IPS-20b (cell line): ENCODE data around the gene DRAP1.
"Not testable (repeated sequence)": the region's sequence is repeated elsewhere in the genome, so short reads cannot be mapped to it uniquely, and the experiment has no call there.

ENCODE experiments used
- H3K27ac ChIP-seq: one replicate; pipeline ENCODE4 v1.5.1; 2013; ENCODE audit warnings: low read length
- H3K27me3 ChIP-seq: 2 replicates; pipeline ENCODE4 v1.6.1; 2013; ENCODE audit warnings: mild to moderate bottlenecking, low read length, inconsistent platforms; ENCODE audit not compliant: insufficient read depth
- H3K36me3 ChIP-seq: 2 replicates; pipeline ENCODE4 v1.6.1; 2013; ENCODE audit warnings: low read depth, mild to moderate bottlenecking, inconsistent platforms, low read length, moderate library complexity; ENCODE audit not compliant: insufficient read depth
- H3K4me1 ChIP-seq: 2 replicates; pipeline ENCODE4 v1.6.1; 2013; ENCODE audit warnings: mild to moderate bottlenecking, control low read depth, inconsistent platforms, low read length, moderate library complexity; ENCODE audit not compliant: insufficient read depth
- H3K4me3 ChIP-seq: 2 replicates; pipeline ENCODE4 v1.5.1; 2013; ENCODE audit warnings: mild to moderate bottlenecking, low read length, inconsistent platforms
- H3K9ac ChIP-seq: 2 replicates; pipeline ENCODE4 v1.6.1; 2013; ENCODE audit warnings: low read depth, mild to moderate bottlenecking, inconsistent platforms, low read length, moderate library complexity
- H3K9me3 ChIP-seq: 2 replicates; pipeline ENCODE4 v1.6.1; 2013; ENCODE audit warnings: mild to moderate bottlenecking, low read depth, low read length, inconsistent platforms; ENCODE audit not compliant: insufficient read depth

Gene DRAP1

DNA sequence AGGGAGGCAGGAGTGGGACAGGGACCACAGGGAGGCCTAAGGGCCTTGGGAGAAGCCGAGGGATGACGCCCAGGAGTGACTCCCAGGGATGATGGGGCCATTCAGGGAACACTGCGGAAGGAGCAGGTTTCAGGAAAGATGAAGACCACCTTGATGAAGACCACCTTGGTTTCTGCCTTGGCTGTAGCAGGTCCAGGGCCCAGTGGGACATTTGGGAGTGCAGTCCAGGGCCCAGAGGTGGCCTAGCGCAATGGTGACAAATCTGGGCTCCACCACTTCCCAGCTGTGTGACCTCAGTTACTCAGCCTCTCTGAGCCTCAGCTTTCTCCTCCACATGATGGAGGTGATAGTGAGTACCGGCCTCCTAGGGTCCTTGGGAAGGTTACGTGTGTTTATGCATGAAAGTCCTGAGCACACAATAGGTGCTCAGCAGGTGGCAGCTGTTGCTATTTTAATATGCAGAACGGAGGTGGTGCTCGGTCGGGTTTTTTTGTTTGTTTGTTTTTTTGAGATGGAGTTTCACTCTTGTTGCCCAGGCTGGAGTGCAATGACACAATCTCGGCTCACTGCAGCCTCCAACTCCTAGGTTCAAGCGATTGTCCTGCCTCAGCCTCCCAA, 26.8 kb downstream of the DRAP1 start:
- Histone ChIP-seq H3K4me1 (peaks cover 19% of the 10 kb centered on the region; the same call in 1 of the 2 replicates), H3K4me3 (peak overlapping the region; percentile 65), H3K9ac (peak overlapping the region; percentile 59; the same call in 1 of the 2 replicates), H3K9me3 (no peaks in the 10 kb centered on the region), H3K27me3 (no peaks in the 10 kb centered on the region), H3K36me3 (no peaks in the 10 kb centered on the region), H3K27ac (peak overlapping the region; percentile 84)

DNA sequence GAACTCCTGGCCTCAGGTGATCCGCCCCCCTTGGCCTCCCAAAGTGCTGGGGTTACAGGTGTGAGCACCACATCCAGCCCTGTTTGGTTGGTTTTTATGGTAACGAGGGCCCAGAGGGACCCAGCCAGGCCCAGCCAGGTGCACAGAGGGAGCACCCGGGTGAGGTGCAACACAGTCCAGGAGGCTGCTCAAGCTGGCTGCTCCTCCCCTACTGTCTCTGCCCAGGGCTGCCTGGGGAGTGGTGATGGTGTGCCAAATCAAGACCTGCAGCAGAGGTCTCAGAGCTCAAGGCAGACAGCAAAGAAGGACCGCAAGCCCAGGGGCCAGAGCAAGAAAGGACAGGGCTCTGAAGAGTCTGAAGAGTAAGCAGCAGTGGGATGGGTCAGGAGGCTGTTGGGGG, 27.4 kb downstream of the DRAP1 start:
- H3K27ac ChIP-seq = peak overlapping the region; percentile 27
- no peaks in the 10 kb centered on the region for H3K36me3 ChIP-seq

GRCh38 chr11:65947133-65947532, 27.9 kb downstream of the DRAP1 start:
- no peaks in the 10 kb centered on the region for H3K27me3 ChIP-seq
- H3K9ac ChIP-seq = peak overlapping the region; percentile 53; the same call in 1 of the 2 replicates
- H3K4me1 ChIP-seq = peaks cover 17% of the 10 kb centered on the region; the same call in 1 of the 2 replicates
- H3K27ac ChIP-seq = no peak overlapping the region
- H3K4me3 ChIP-seq = no peak overlapping the region
- H3K9me3 ChIP-seq = no peaks in the 10 kb centered on the region
- H3K36me3 ChIP-seq = no peaks in the 10 kb centered on the region

More for the DNA sequence above, 27.4 kb downstream of the DRAP1 start:
- Histone ChIP-seq H3K9ac (peak overlapping the region; percentile 53; the same call in 1 of the 2 replicates), H3K4me3 (peak overlapping the region; percentile 65; the same call in 1 of the 2 replicates), H3K9me3 (no peaks in the 10 kb centered on the region), H3K27me3 (no peaks in the 10 kb centered on the region), H3K4me1 (peaks cover 17% of the 10 kb centered on the region; the same call in 1 of the 2 replicates)

DNA sequence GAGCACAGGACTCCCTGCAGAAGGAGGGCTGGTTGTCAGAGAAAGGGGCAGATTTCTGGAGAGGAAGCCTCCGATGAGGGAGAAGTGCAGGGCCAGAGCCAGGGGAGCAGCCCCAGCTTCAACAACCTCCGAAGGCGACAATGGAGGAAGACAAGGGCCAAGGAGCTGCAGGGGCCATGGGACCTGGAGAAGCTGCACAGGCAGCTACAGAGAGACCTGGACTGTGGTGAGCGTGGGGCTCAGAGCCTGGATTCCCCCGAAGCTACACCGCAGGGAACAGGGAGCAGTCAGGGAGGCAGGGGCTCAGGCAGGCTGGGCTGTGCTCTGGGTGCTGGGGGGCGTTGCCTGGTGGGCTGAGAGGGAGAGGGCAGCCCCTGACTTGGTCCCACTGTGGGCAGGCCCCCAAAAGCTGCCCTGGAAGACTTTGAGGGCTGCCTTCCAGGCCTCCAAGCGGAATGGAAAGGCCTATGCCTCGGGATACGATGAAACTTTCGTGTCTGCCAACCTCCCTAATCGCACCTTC, 28.4 kb downstream of the DRAP1 start:
- peaks cover 17% of the 10 kb centered on the region; the same call in 1 of the 2 replicates for H3K4me1 ChIP-seq
- no peak overlapping the region for H3K4me3 ChIP-seq
- no peaks in the 10 kb centered on the region for H3K27me3 ChIP-seq
- no peak overlapping the region for H3K27ac ChIP-seq
- no peaks in the 10 kb centered on the region for H3K9me3 ChIP-seq
- H3K36me3 ChIP-seq = no peaks in the 10 kb centered on the region
- no peak overlapping the region for H3K9ac ChIP-seq

- not testable (repeated sequence) for H3K36me3 ChIP-seq, H3K4me1 ChIP-seq, H3K27me3 ChIP-seq, H3K9ac ChIP-seq, H3K9me3 ChIP-seq, H3K27ac ChIP-seq, H3K4me3 ChIP-seq
Observed at GRCh38 chr11:65950711-65951110, 31.5 kb downstream of the DRAP1 start.

GRCh38 chr11:65951641-65952040, 32.4 kb downstream of the DRAP1 start:
- not testable (repeated sequence) for H3K9me3 ChIP-seq, H3K27me3 ChIP-seq, H3K9ac ChIP-seq, H3K4me3 ChIP-seq, H3K4me1 ChIP-seq, H3K27ac ChIP-seq, H3K36me3 ChIP-seq

- H3K27me3 ChIP-seq = no peaks in the 10 kb centered on the region
- H3K27ac ChIP-seq = no peak overlapping the region
- no peak overlapping the region for H3K9ac ChIP-seq
Observed at GRCh38 chr11:65952052-65952521, 32.9 kb downstream of the DRAP1 start.

DNA sequence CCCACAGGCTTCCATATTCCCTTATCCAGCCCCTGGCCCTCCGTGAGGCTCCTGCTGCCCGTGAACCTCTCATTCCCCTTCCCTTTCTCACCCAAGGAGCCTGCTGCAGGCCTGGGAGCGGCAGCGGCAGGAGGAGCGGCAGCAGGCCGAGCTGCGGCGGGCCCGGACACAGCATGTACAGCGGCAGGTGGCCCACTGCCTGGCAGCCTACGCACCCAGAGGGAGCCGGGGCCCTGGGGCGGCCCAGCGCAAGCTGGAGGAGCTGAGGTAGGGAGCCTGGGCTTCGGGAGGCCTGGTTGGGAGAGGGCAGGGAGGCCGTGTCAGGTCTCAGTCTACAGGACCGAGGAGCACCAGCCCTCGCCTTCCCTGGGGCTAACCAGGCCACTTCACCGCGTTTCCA, 34.2 kb downstream of the DRAP1 start:
- H3K4me1 ChIP-seq = no peaks in the 10 kb centered on the region
- no peak overlapping the region for H3K9ac ChIP-seq
- H3K36me3 ChIP-seq = no peaks in the 10 kb centered on the region
- no peak overlapping the region for H3K4me3 ChIP-seq
- H3K9me3 ChIP-seq = no peaks in the 10 kb centered on the region
- no peaks in the 10 kb centered on the region for H3K27me3 ChIP-seq
- H3K27ac ChIP-seq = no peak overlapping the region

More at GRCh38 chr11:65952052-65952521, 32.9 kb downstream of the DRAP1 start:
- Histone ChIP-seq H3K4me1 (no peaks in the 10 kb centered on the region), H3K36me3 (no peaks in the 10 kb centered on the region), H3K9me3 (no peaks in the 10 kb centered on the region), H3K4me3 (no peak overlapping the region)

GRCh38 chr11:65954771-65955170, 35.5 kb downstream of the DRAP1 start:
- no peak overlapping the region for H3K27ac ChIP-seq
- H3K36me3 ChIP-seq = no peaks in the 10 kb centered on the region
- H3K4me3 ChIP-seq = no peak overlapping the region
- no peaks in the 10 kb centered on the region for H3K9me3 ChIP-seq
- no peaks in the 10 kb centered on the region for H3K27me3 ChIP-seq
- H3K9ac ChIP-seq = no peak overlapping the region
- H3K4me1 ChIP-seq = no peaks in the 10 kb centered on the region

- no peak overlapping the region for H3K27ac ChIP-seq
- H3K4me3 ChIP-seq = no peak overlapping the region
- peaks cover 6% of the 10 kb centered on the region for H3K4me1 ChIP-seq
- H3K36me3 ChIP-seq = no peaks in the 10 kb centered on the region
- H3K9ac ChIP-seq = no peak overlapping the region
- no peaks in the 10 kb centered on the region for H3K9me3 ChIP-seq
- H3K27me3 ChIP-seq = no peaks in the 10 kb centered on the region
Observed at GRCh38 chr11:65958291-65958690, 39.1 kb downstream of the DRAP1 start.

DNA sequence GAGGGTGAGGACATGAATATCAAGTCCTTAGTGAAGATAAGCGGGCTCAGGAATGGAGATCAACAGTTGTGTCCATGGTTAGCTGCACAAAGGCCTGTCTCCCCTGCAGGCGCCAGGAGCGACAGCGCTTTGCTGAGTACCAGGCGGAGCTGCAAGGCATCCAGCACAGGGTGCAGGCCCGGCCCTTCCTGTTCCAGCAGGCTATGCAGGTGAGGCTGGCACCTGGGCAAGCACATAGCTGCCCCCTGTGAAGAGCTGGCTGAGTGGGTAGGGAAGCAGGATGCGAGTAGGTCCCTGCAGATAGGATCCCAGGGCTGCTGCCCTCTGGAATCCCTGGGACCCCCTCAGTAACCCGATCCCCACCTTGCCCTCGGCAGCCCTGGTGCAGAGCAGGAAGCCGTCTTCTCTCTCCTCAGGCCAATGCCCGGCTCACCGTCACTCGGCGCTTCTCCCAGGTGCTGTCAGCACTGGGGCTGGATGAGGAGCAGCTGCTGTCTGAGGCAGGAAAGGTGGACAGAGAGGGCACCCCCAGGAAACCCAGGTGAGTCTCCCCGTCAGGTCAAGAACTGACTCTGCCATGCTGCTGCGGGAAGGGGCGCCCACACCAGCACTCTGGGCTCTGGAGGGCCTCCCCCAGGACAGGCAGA, 39.7 kb downstream of the DRAP1 start:
- Histone ChIP-seq H3K27ac (no peak overlapping the region), H3K9ac (no peak overlapping the region), H3K4me3 (no peak overlapping the region), H3K9me3 (no peaks in the 10 kb centered on the region), H3K4me1 (peaks cover 6% of the 10 kb centered on the region), H3K27me3 (no peaks in the 10 kb centered on the region), H3K36me3 (peaks cover 2% of the 10 kb centered on the region; the same call in 1 of the 2 replicates)

- H3K9ac ChIP-seq = peak overlapping the region; percentile 93
- H3K9me3 ChIP-seq = no peaks in the 10 kb centered on the region
- peak overlapping the region; percentile 89 for H3K27ac ChIP-seq
- H3K27me3 ChIP-seq = no peaks in the 10 kb centered on the region
- H3K36me3 ChIP-seq = peaks cover 21% of the 10 kb centered on the region
- peak overlapping the region; percentile 76 for H3K4me3 ChIP-seq
- H3K4me1 ChIP-seq = peaks cover 6% of the 10 kb centered on the region
Observed at GRCh38 chr11:65960824-65961266, 41.6 kb downstream of the DRAP1 start.
